SU-DHL-6 (cell line): ENCODE measurements around the gene FADS6.

Source experiments
- H2AFZ ChIP-seq: fragments of 200-600 bp; sonication (generic); 2 replicates; pipeline ENCODE4 v1.6.1; 2014; ENCODE audit warnings: low read depth, mild to moderate bottlenecking, moderate library complexity, mixed read lengths, antibody characterized with exemption, low read length; ENCODE audit not compliant: severe bottlenecking
- H3F3A ChIP-seq: fragments of 200-600 bp; shearing (Covaris generic); 2 replicates; pipeline ENCODE4 v1.6.0; 2016; ENCODE audit warnings: antibody characterized with exemption, mild to moderate bottlenecking; ENCODE audit not compliant: insufficient read depth
- H3K27ac ChIP-seq: fragments of 200-600 bp; sonication (generic); 2 replicates; pipeline ENCODE4 v1.5.1; 2016; ENCODE audit warnings: low read depth, mild to moderate bottlenecking, low read length, moderate library complexity, mixed read lengths
- H3K27me3 ChIP-seq: fragments of 200-600 bp; sonication (generic), shearing (Covaris generic); 2 replicates; pipeline ENCODE4 v1.6.0; 2014; ENCODE audit warnings: mild to moderate bottlenecking, low read length
- H3K36me3 ChIP-seq: fragments of 200-600 bp; sonication (generic); 2 replicates; pipeline ENCODE4 v1.6.1; 2014; ENCODE audit warnings: mild to moderate bottlenecking, low read length, mixed read lengths
- H3K4me2 ChIP-seq: fragments of 300-600, 200-600 bp; shearing (Covaris generic), sonication (generic); 2 replicates; pipeline ENCODE4 v1.6.0; 2014; ENCODE audit warnings: low read length, low read depth, mild to moderate bottlenecking; ENCODE audit not compliant: poor library complexity, severe bottlenecking
- H3K4me3 ChIP-seq: fragments of 200-600 bp; sonication (generic); 2 replicates; pipeline ENCODE4 v1.5.1; 2014; ENCODE audit warnings: antibody characterized with exemption, low read length, mild to moderate bottlenecking, mixed read lengths; ENCODE audit not compliant: insufficient read depth, poor library complexity, severe bottlenecking
- H3K79me2 ChIP-seq: fragments of 200-600 bp; sonication (generic); 2 replicates; pipeline ENCODE4 v1.6.1; 2014; ENCODE audit warnings: mild to moderate bottlenecking, low read length, moderate library complexity; ENCODE audit not compliant: insufficient read depth
- H3K9ac ChIP-seq: fragments of 200-600 bp; sonication (generic); 2 replicates; pipeline ENCODE4 v1.7.0; 2014; ENCODE audit warnings: mild to moderate bottlenecking, low read length
- H3K9me2 ChIP-seq: fragments of 200-600 bp; sonication (generic); replicated peaks from 2 replicates; pipeline ENCODE4 v1.6.1; 2014; ENCODE audit warnings: low read length; ENCODE audit not compliant: insufficient read depth
- H3K9me3 ChIP-seq: fragments of 200-600 bp; sonication (generic); 2 replicates; pipeline ENCODE4 v1.6.1; 2014; ENCODE audit warnings: low read length, mixed read lengths; ENCODE audit not compliant: insufficient read depth
- H4K20me1 ChIP-seq: fragments of 200-600 bp; sonication (generic); 2 replicates; pipeline ENCODE4 v1.6.1; 2014; ENCODE audit warnings: low read depth, mild to moderate bottlenecking, antibody characterized with exemption, low read length, moderate library complexity, mixed read lengths
- CTCF ChIP-seq: fragments of 200-600 bp; sonication (generic); IDR thresholded peaks from one replicate; pipeline ENCODE4 v1.5.1; 2017; ENCODE audit warnings: antibody characterized with exemption, mild to moderate bottlenecking, low read length, moderate library complexity; ENCODE audit not compliant: insufficient read depth, poor library complexity, severe bottlenecking
- EZH2phosphoT487 ChIP-seq: fragments of 200-600 bp; sonication (generic), shearing (Covaris generic); conservative IDR thresholded peaks from 2 replicates; pipeline ENCODE4 v1.6.1; 2018; ENCODE audit warnings: mild to moderate bottlenecking, antibody characterized with exemption, low read length, moderate library complexity, mixed read lengths

The FADS6 gene

GRCh38 chr17:74921026-74921681 is 27.7 kb upstream of the FADS6 start:
- Histone ChIP-seq H3K9me3 (no peaks in the 10 kb centered on the region), H3K27ac (no peak overlapping the region), H3K27me3 (no peaks in the 10 kb centered on the region)

GRCh38 chr17:74920642-74921025 is 27.2 kb upstream of the FADS6 start:
- no peaks in the 10 kb centered on the region for H3K79me2 ChIP-seq
- no peaks in the 10 kb centered on the region for H3K9me3 ChIP-seq
- no peak for TF ChIP-seq CTCF
- TF ChIP-seq EZH2phosphoT487, result no peak
- no peak overlapping the region for H2AFZ ChIP-seq
- no peaks in the 10 kb centered on the region for H3K9me2 ChIP-seq
- H3K27me3 ChIP-seq, result no peaks in the 10 kb centered on the region
- no peaks in the 10 kb centered on the region for H3F3A ChIP-seq
- no peaks in the 10 kb centered on the region for H4K20me1 ChIP-seq
- H3K4me3 ChIP-seq, result no peak overlapping the region
- H3K4me2 ChIP-seq, result no peak overlapping the region
- H3K36me3 ChIP-seq, result no peaks in the 10 kb centered on the region
- no peak overlapping the region for H3K27ac ChIP-seq
- no peak overlapping the region for H3K9ac ChIP-seq

More at GRCh38 chr17:74921026-74921681, 27.7 kb upstream of the FADS6 start:
- H3K4me3 ChIP-seq, result no peak overlapping the region
- no peak for TF ChIP-seq EZH2phosphoT487
- TF ChIP-seq CTCF, result no peak
- no peak overlapping the region for H3K9ac ChIP-seq
- no peaks in the 10 kb centered on the region for H3K36me3 ChIP-seq
- H3K9me2 ChIP-seq, result no peaks in the 10 kb centered on the region
- H3F3A ChIP-seq, result no peaks in the 10 kb centered on the region
- no peaks in the 10 kb centered on the region for H4K20me1 ChIP-seq
- no peak overlapping the region for H2AFZ ChIP-seq
- no peaks in the 10 kb centered on the region for H3K79me2 ChIP-seq
- H3K4me2 ChIP-seq, result no peak overlapping the region

- Histone ChIP-seq H3F3A (no peaks in the 10 kb centered on the region), H3K9me2 (no peaks in the 10 kb centered on the region), H2AFZ (no peak overlapping the region), H3K4me2 (no peak overlapping the region), H3K27ac (no peak overlapping the region), H3K9me3 (no peaks in the 10 kb centered on the region), H3K36me3 (no peaks in the 10 kb centered on the region), H4K20me1 (no peaks in the 10 kb centered on the region), H3K79me2 (no peaks in the 10 kb centered on the region), H3K9ac (no peak overlapping the region), H3K27me3 (no peaks in the 10 kb centered on the region), H3K4me3 (no peak overlapping the region)
- TF ChIP-seq CTCF (no peak), EZH2phosphoT487 (no peak)
Measured at GRCh38 chr17:74920306-74920620, 26.8 kb upstream of the FADS6 start.
